Osteoblast (primary cell): ENCODE data around the gene CENPF. TPM values are rescaled to one million over a fixed set of nuclear protein-coding genes. Genes with fewer than 3 reads are reported as not detected.
"Not testable (repeated sequence)": the region's sequence is repeated elsewhere in the genome, so short reads cannot be mapped to it uniquely, and the experiment has no call there.

Experiments
- DNase-seq: peaks from one replicate; pipeline ENCODE4 v3.0.0; 2011; ENCODE audit warnings: low spot score, mixed read lengths; ENCODE audit not compliant: insufficient read length; ENCODE audit errors: missing footprints
- H2AFZ ChIP-seq: 2 replicates; pipeline ENCODE4 v1.6.0; 2011; ENCODE audit warnings: mild to moderate bottlenecking, low read length
- H3K27ac ChIP-seq: 2 replicates; pipeline ENCODE4 v1.5.1; 2011; ENCODE audit warnings: mild to moderate bottlenecking, low read depth, low read length, moderate library complexity
- H3K27me3 ChIP-seq: 2 replicates; pipeline ENCODE4 v1.6.0; 2012; ENCODE audit warnings: mild to moderate bottlenecking, control low read depth, inconsistent platforms, low read length, moderate library complexity; ENCODE audit not compliant: insufficient read depth
- H3K36me3 ChIP-seq: 2 replicates; pipeline ENCODE4 v1.5.1; 2011; ENCODE audit warnings: mild to moderate bottlenecking, low read length, control low read depth, moderate library complexity; ENCODE audit not compliant: insufficient read depth
- H3K4me1 ChIP-seq: 2 replicates; pipeline ENCODE4 v1.5.1; 2011; ENCODE audit warnings: mild to moderate bottlenecking, low read length, control low read depth, moderate library complexity; ENCODE audit not compliant: insufficient read depth
- H3K4me2 ChIP-seq: 2 replicates; pipeline ENCODE4 v1.6.0; 2011; ENCODE audit warnings: mild to moderate bottlenecking, low read length; ENCODE audit not compliant: insufficient read depth
- H3K4me3 ChIP-seq: fragments of 200-600 bp; sonication (generic); 3 replicates; pipeline ENCODE4 v1.5.1; 2012; ENCODE audit warnings: mild to moderate bottlenecking, low read length, inconsistent platforms; ENCODE audit not compliant: insufficient read depth
- H3K79me2 ChIP-seq: 2 replicates; pipeline ENCODE4 v1.6.0; 2012; ENCODE audit warnings: mild to moderate bottlenecking, low read length, control low read depth, inconsistent platforms; ENCODE audit not compliant: insufficient read depth
- H3K9me3 ChIP-seq: 2 replicates; pipeline ENCODE4 v1.5.1; 2011; ENCODE audit warnings: low read depth, low read length, control low read depth
- H4K20me1 ChIP-seq: 2 replicates; pipeline ENCODE4 v1.6.0; 2012; ENCODE audit warnings: mild to moderate bottlenecking, low read length, control low read depth; ENCODE audit not compliant: insufficient read depth
- CTCF ChIP-seq: IDR thresholded peaks from 2 replicates; pipeline ENCODE4 v1.5.1; 2011; ENCODE audit warnings: mild to moderate bottlenecking, low read depth, low read length, moderate library complexity; ENCODE audit errors: extremely low read depth
- total RNA-seq: library from RNA; depleted of rRNA; stranded (reverse); fragments of >200 nt; gene quantifications from 2 replicates; pipeline ENCODE4 v1.2.3, GENCODE V29; 2012

Gene CENPF
- total RNA-seq, 1 donor = 8.3 TPM

GRCh38 chr1:214604523-214604922 is 1.5 kb downstream of the CENPF start:
- peak overlapping the region; percentile 94 for H3K4me3 ChIP-seq
- H2AFZ ChIP-seq = peak overlapping the region; percentile 92
- H3K9me3 ChIP-seq = no peaks in the 10 kb centered on the region
- peaks cover 60% of the 10 kb centered on the region for H3K79me2 ChIP-seq
- peak overlapping the region; percentile 99 for H3K4me2 ChIP-seq
- no peaks in the 10 kb centered on the region for H4K20me1 ChIP-seq
- H3K27me3 ChIP-seq = no peaks in the 10 kb centered on the region
- no peaks in the 10 kb centered on the region for H3K36me3 ChIP-seq
- H3K27ac ChIP-seq = peak overlapping the region; percentile 82
- peaks cover 23% of the 10 kb centered on the region for H3K4me1 ChIP-seq
- no peak for TF ChIP-seq CTCF
- peak; percentile 91 for DNase-seq

- H3K27me3 ChIP-seq, H2AFZ ChIP-seq, H3K9me3 ChIP-seq, DNase-seq, H3K4me2 ChIP-seq, H3K4me3 ChIP-seq, H3K27ac ChIP-seq, H3K36me3 ChIP-seq, H4K20me1 ChIP-seq: not testable (repeated sequence)
- Histone ChIP-seq H3K79me2 (peaks cover 69% of the 10 kb centered on the region), H3K4me1 (peaks cover 23% of the 10 kb centered on the region)
Observed at GRCh38 chr1:214605484-214605883, 2.5 kb downstream of the CENPF start.

GRCh38 chr1:214605933-214606925 is 3.2 kb downstream of the CENPF start:
- not testable (repeated sequence) for H3K4me2 ChIP-seq, H3K9me3 ChIP-seq, H3K4me3 ChIP-seq, H4K20me1 ChIP-seq, H3K27ac ChIP-seq, H3K36me3 ChIP-seq, H3K27me3 ChIP-seq, DNase-seq, H2AFZ ChIP-seq
- Histone ChIP-seq H3K4me1 (peaks cover 23% of the 10 kb centered on the region), H3K79me2 (peaks cover 77% of the 10 kb centered on the region)

GRCh38 chr1:214607492-214608215 is 4.7 kb downstream of the CENPF start:
- H3K27me3 ChIP-seq, H3K27ac ChIP-seq, H4K20me1 ChIP-seq, H3K36me3 ChIP-seq, H3K4me2 ChIP-seq, H3K9me3 ChIP-seq, H2AFZ ChIP-seq, DNase-seq, H3K4me3 ChIP-seq: not testable (repeated sequence)
- Histone ChIP-seq H3K79me2 (peaks cover 91% of the 10 kb centered on the region), H3K4me1 (peaks cover 18% of the 10 kb centered on the region)

GRCh38 chr1:214608216-214608783 is 5.3 kb downstream of the CENPF start:
- peaks cover 95% of the 10 kb centered on the region for H3K79me2 ChIP-seq
- not testable (repeated sequence) for DNase-seq, H2AFZ ChIP-seq, H3K27ac ChIP-seq, H3K4me2 ChIP-seq, H4K20me1 ChIP-seq, H3K27me3 ChIP-seq, H3K36me3 ChIP-seq, H3K9me3 ChIP-seq, H3K4me3 ChIP-seq
- H3K4me1 ChIP-seq = peaks cover 18% of the 10 kb centered on the region

- H3K36me3 ChIP-seq, H4K20me1 ChIP-seq, H3K9me3 ChIP-seq, H2AFZ ChIP-seq, H3K27ac ChIP-seq, H3K4me3 ChIP-seq, H3K27me3 ChIP-seq, DNase-seq, H3K4me2 ChIP-seq: not testable (repeated sequence)
- Histone ChIP-seq H3K4me1 (peaks cover 14% of the 10 kb centered on the region), H3K79me2 (peaks cover 95% of the 10 kb centered on the region)
Observed at GRCh38 chr1:214608817-214609216, 5.8 kb downstream of the CENPF start.
